OCI-LY1 (cell line): Measurements from ENCODE around the gene TSHR.

Experiments used
- H2AFZ ChIP-seq: fragments of 200-600 bp; sonication (generic), shearing (Covaris generic); 2 replicates; pipeline ENCODE4 v1.6.0; 2014; ENCODE audit warnings: antibody characterized with exemption, mild to moderate bottlenecking, low read length
- H3F3A ChIP-seq: fragments of 200-600 bp; sonication (generic), shearing (Covaris generic); 2 replicates; pipeline ENCODE4 v1.6.0; 2014; ENCODE audit warnings: mild to moderate bottlenecking, antibody characterized with exemption, low read length, moderate library complexity; ENCODE audit not compliant: insufficient read depth
- H3K27ac ChIP-seq: fragments of 200-600 bp; sonication (generic); 2 replicates; pipeline ENCODE4 v1.5.1; 2014; ENCODE audit warnings: low read length, mixed run types, mild to moderate bottlenecking, low read depth; ENCODE audit not compliant: poor library complexity, severe bottlenecking
- H3K27me3 ChIP-seq: fragments of 200-600 bp; sonication (generic); 2 replicates; pipeline ENCODE4 v1.6.0; 2014; ENCODE audit warnings: antibody characterized with exemption, mild to moderate bottlenecking, low read length, moderate library complexity; ENCODE audit not compliant: insufficient read depth
- H3K36me3 ChIP-seq: fragments of 200-600 bp; sonication (generic); 2 replicates; pipeline ENCODE4 v1.6.1; 2014; ENCODE audit warnings: mild to moderate bottlenecking, antibody characterized with exemption, low read length, moderate library complexity, mixed read lengths; ENCODE audit not compliant: insufficient read depth
- H3K4me1 ChIP-seq: fragments of 200-600 bp; sonication (generic); 2 replicates; pipeline ENCODE4 v1.5.1; 2014; ENCODE audit warnings: mild to moderate bottlenecking, low read length, moderate library complexity; ENCODE audit not compliant: insufficient read depth, severe bottlenecking
- H3K4me2 ChIP-seq: fragments of 200-600 bp; sonication (generic), shearing (Covaris generic); 2 replicates; pipeline ENCODE4 v1.6.1; 2014; ENCODE audit warnings: low read length
- H3K4me3 ChIP-seq: fragments of 200-600 bp; sonication (generic); 2 replicates; pipeline ENCODE4 v1.5.1; 2014; ENCODE audit warnings: low read length, low read depth, mild to moderate bottlenecking, mixed read lengths; ENCODE audit not compliant: poor library complexity, severe bottlenecking
- H3K79me2 ChIP-seq: fragments of 200-600 bp; shearing (Covaris generic); 2 replicates; pipeline ENCODE4 v1.6.1; 2016; ENCODE audit warnings: mixed run types, low read length, mixed read lengths; ENCODE audit not compliant: insufficient read depth
- H3K9ac ChIP-seq: fragments of 200-600 bp; sonication (generic), shearing (Covaris generic); 2 replicates; pipeline ENCODE4 v1.6.1; 2014; ENCODE audit warnings: mild to moderate bottlenecking, low read length, mixed read lengths
- H3K9me2 ChIP-seq: fragments of 200-600 bp; sonication (generic), shearing (Covaris generic); 2 replicates; pipeline ENCODE4 v1.6.1; 2014; ENCODE audit warnings: low read depth, mild to moderate bottlenecking, low read length, mixed read lengths
- H3K9me3 ChIP-seq: fragments of 200-600 bp; shearing (Covaris generic); 2 replicates; pipeline ENCODE4 v1.6.1; 2014; ENCODE audit warnings: low read length, mixed read lengths
- H4K20me1 ChIP-seq: fragments of 200-600 bp; sonication (generic), shearing (Covaris generic); 2 replicates; pipeline ENCODE4 v1.6.0; 2016; ENCODE audit warnings: mild to moderate bottlenecking, low read length; ENCODE audit not compliant: insufficient read depth
- EZH2 ChIP-seq: fragments of 200-600 bp; sonication (generic), shearing (Covaris generic); IDR thresholded peaks from 2 replicates; pipeline ENCODE4 v1.8.0; 2017; ENCODE audit warnings: borderline replicate concordance, mixed run types, mild to moderate bottlenecking, antibody characterized with exemption, low read length, moderate library complexity, mixed read lengths
- TF ChIP-seq, protein P1 (sequence below): fragments of 200-600 bp; sonication (generic), shearing (Covaris generic); IDR thresholded peaks from 2 replicates; pipeline ENCODE4 v1.5.1; 2017; ENCODE audit warnings: mild to moderate bottlenecking, antibody characterized with exemption, low read length, moderate library complexity, mixed read lengths

TSHR gene

DNA sequence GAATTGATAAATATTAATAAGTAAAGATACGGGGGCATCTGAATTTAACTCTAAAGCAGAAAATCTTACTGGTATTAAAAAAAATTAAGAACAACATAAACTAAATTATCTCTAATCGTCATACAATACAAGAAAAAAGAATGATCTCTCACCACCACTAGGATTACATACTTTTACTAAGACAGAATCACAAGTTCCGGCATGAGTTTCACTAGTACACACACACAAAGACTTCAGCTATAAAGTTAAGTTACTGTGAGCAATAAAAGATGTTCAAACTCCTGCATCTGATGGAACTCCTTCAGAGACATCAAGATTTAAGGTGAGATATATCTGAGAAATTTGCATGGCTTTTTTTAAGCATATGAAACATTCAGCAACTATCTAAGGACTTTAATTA lies 35.8 kb upstream of the TSHR start:
- peaks cover 56% of the 10 kb centered on the region for H3K36me3 ChIP-seq
- H3K4me2 ChIP-seq: no peak overlapping the region
- H2AFZ ChIP-seq: no peak overlapping the region
- no peaks in the 10 kb centered on the region for H3F3A ChIP-seq
- no peaks in the 10 kb centered on the region for H3K9me2 ChIP-seq
- H3K4me3 ChIP-seq: no peak overlapping the region
- no peaks in the 10 kb centered on the region for H4K20me1 ChIP-seq
- peaks cover 4% of the 10 kb centered on the region; the same call in 1 of the 2 replicates for H3K79me2 ChIP-seq
- no peak overlapping the region for H3K27ac ChIP-seq
- H3K4me1 ChIP-seq: no peaks in the 10 kb centered on the region
- H3K9me3 ChIP-seq: no peaks in the 10 kb centered on the region
- H3K9ac ChIP-seq: no peak overlapping the region
- TF ChIP-seq, protein P1, sequence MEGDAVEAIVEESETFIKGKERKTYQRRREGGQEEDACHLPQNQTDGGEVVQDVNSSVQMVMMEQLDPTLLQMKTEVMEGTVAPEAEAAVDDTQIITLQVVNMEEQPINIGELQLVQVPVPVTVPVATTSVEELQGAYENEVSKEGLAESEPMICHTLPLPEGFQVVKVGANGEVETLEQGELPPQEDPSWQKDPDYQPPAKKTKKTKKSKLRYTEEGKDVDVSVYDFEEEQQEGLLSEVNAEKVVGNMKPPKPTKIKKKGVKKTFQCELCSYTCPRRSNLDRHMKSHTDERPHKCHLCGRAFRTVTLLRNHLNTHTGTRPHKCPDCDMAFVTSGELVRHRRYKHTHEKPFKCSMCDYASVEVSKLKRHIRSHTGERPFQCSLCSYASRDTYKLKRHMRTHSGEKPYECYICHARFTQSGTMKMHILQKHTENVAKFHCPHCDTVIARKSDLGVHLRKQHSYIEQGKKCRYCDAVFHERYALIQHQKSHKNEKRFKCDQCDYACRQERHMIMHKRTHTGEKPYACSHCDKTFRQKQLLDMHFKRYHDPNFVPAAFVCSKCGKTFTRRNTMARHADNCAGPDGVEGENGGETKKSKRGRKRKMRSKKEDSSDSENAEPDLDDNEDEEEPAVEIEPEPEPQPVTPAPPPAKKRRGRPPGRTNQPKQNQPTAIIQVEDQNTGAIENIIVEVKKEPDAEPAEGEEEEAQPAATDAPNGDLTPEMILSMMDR: no peak
- TF ChIP-seq EZH2: no peak
- no peaks in the 10 kb centered on the region for H3K27me3 ChIP-seq

DNA sequence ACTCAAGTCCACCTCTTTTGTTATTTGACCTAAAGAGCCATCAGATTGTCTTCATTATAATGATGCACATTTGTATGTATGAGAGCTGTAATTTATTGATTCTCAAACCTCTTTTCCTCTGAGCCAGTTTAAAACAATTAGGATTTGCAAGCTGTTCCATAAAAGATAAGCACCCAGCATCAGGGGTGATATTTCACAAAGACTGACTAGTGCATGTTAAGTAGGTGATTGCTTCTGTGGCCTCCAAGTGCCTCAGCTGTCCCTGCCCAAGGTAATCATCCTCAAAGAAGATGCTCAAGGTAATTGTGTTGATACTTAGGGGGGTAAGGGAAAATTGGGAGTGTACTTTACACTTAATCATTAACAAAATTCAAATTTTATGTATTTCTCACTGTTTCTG lies 32.1 kb upstream of the TSHR start:
- Histone ChIP-seq H3K36me3 (peaks cover 64% of the 10 kb centered on the region), H3K4me1 (peaks cover 8% of the 10 kb centered on the region), H3K4me2 (no peak overlapping the region), H3K4me3 (no peak overlapping the region), H3K9me2 (no peaks in the 10 kb centered on the region), H3F3A (no peaks in the 10 kb centered on the region), H3K27me3 (no peaks in the 10 kb centered on the region), H3K27ac (no peak overlapping the region), H4K20me1 (no peaks in the 10 kb centered on the region), H3K9ac (no peak overlapping the region), H3K79me2 (peaks cover 16% of the 10 kb centered on the region), H2AFZ (no peak overlapping the region), H3K9me3 (peaks cover 10% of the 10 kb centered on the region; the same call in 1 of the 2 replicates)
- TF ChIP-seq, protein P1: no peak
- TF ChIP-seq EZH2: no peak

DNA sequence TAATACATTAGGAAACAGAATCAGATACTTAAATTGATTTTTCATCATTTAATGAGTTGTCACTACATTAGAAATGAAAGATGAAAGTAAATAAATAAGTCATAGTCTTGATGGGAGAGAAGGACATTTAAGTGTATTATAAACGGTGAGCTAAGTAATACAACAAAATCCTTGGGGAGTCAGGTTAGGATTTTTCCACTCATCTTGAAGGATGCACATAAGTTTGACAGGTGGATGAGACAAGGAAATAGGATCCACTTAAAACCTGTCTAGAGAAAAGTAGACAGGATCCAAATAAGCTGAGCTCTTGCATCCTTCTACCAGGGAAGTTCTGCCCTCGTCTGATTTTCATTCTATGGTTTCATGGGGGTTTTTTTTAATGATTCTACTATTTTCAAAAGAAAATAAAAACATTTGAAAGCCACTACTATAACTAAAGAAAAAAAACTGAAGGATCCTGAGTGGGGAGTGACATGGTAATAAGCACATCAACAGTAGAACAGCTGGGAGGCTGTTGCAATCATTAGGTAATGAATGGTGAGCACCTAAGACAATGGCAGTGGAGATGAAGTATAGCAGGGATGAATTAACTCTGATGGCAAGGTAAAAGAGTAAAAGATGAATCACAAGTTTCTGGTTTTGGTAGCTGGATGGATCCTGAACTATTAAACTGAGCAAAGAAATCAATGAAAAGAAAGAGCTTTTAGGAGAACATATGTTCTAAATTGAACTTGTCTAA lies 30.9 kb upstream of the TSHR start:
- Histone ChIP-seq H3K4me2 (no peak overlapping the region), H3K9me3 (peaks cover 10% of the 10 kb centered on the region; the same call in 1 of the 2 replicates), H3K79me2 (peaks cover 27% of the 10 kb centered on the region), H3K27me3 (no peaks in the 10 kb centered on the region), H3K9me2 (no peaks in the 10 kb centered on the region), H3K4me3 (no peak overlapping the region), H3K4me1 (peaks cover 11% of the 10 kb centered on the region), H3K36me3 (peaks cover 72% of the 10 kb centered on the region), H4K20me1 (no peaks in the 10 kb centered on the region), H2AFZ (no peak overlapping the region), H3K27ac (no peak overlapping the region), H3K9ac (no peak overlapping the region), H3F3A (no peaks in the 10 kb centered on the region)
- TF ChIP-seq, protein P1: no peak
- TF ChIP-seq EZH2: no peak
